K562 (cell line): ENCODE data around the gene PPM1E. TPM values are rescaled to one million over a fixed set of nuclear protein-coding genes. Genes with fewer than 3 reads are reported as not detected.

Experiments used
- ATAC-seq: fragments of 200-7000 bp; cut with Tn5 transposase; 3 replicates; pipeline ENCODE4 v1.9.1; 2020; ENCODE audit warnings: moderate library complexity
- BruUV-seq: library from RNA; stranded (reverse); fragments of 400-500 nt; replicated peaks from 2 replicates; lab custom pipeline; 2021; lab: Mats Ljungman, UMichigan
- CTCF ChIA-PET: fragments of 300-600 bp; formaldehyde crosslinking; extraction: SDS; loops from one replicate; lab custom pipeline; 2021; ENCODE audit warnings: low intra/inter-chr PET ratio; lab: Yijun Ruan, JAX
- POLR2A ChIA-PET: fragments of 300-600, 350-650 bp; sonication (Branson Sonifier 250); formaldehyde crosslinking; extraction: SDS; loops from one replicate; lab custom pipeline; 2021; ENCODE audit warnings: antibody characterized with exemption, inconsistent platforms; lab: Yijun Ruan, JAX
- DNase-seq, 4 experiments: peaks; one replicate each; pipeline versions ENCODE4 v3.0.0 to v3.0.0-alpha.2; 2011 to 2018; ENCODE audit warnings: low spot score in 3 of 4, mixed read lengths in 3 of 4; ENCODE audit errors: extremely low read depth in 1 of 4
- FAIRE-seq: peaks from 2 replicates; lab custom pipeline; 2011; peaks lifted over from hg19 to GRCh38; lab: Jason Lieb, UNC
- H2AFZ ChIP-seq: 2 replicates; pipeline ENCODE4 v1.6.0; 2011; ENCODE audit warnings: low read depth, low read length, control low read depth, inconsistent platforms
- H3K27ac ChIP-seq: fragments of 200-600 bp; 3 replicates; pipeline ENCODE4 v1.8.0; 2011; ENCODE audit warnings: low read depth, mild to moderate bottlenecking, control low read depth, inconsistent platforms, low read length, moderate library complexity, mixed read lengths; ENCODE audit errors: extremely low read depth
- H3K27me3 ChIP-seq, 2 experiments: fragments of 300-600 bp in 1 of 2; 2 replicates in 1 of 2; 3 replicates in 1 of 2; pipeline versions ENCODE4 v1.6.0 to v1.8.0; 2011; ENCODE audit warnings: inconsistent platforms in 2 of 2, low read length in 2 of 2, mild to moderate bottlenecking in 1 of 2, mixed read lengths in 1 of 2, moderate library complexity in 1 of 2; ENCODE audit not compliant: control insufficient read depth in 2 of 2, insufficient read depth in 2 of 2
- H3K36me3 ChIP-seq: fragments of 300-600 bp; 3 replicates; pipeline ENCODE4 v1.8.0; 2011; ENCODE audit warnings: mild to moderate bottlenecking, low read length, inconsistent platforms; ENCODE audit not compliant: control insufficient read depth, insufficient read depth
- H3K4me1 ChIP-seq, 2 experiments: fragments of 200-600 bp in 1 of 2; replicated peaks in 1 of 2; 2 replicates in 1 of 2; 3 replicates in 1 of 2; pipeline versions ENCODE4 v1.5.1 to v1.8.0; 2011; ENCODE audit warnings: inconsistent platforms in 2 of 2, low read length in 2 of 2, mild to moderate bottlenecking in 1 of 2, mixed read lengths in 1 of 2, moderate library complexity in 1 of 2; ENCODE audit not compliant: control insufficient read depth in 2 of 2, insufficient read depth in 2 of 2
- H3K4me2 ChIP-seq: 2 replicates; pipeline ENCODE4 v1.6.1; 2011; ENCODE audit warnings: low read length, control low read depth, inconsistent platforms, mixed read lengths; ENCODE audit not compliant: insufficient read depth
- H3K4me3 ChIP-seq: fragments of 200-600 bp; sonication (generic), shearing (Covaris generic); 2 replicates; pipeline ENCODE4 v1.5.1; 2016; ENCODE audit warnings: control low read depth, inconsistent platforms
- H3K79me2 ChIP-seq: fragments of 200-600 bp; 3 replicates; pipeline ENCODE4 v1.8.0; 2011; ENCODE audit warnings: low read length, inconsistent platforms; ENCODE audit not compliant: control insufficient read depth, insufficient read depth
- H3K9ac ChIP-seq, 2 experiments: 2 replicates each; pipeline versions ENCODE4 v1.6.0 to v1.6.1; 2011; ENCODE audit warnings: low read depth in 2 of 2, low read length in 2 of 2, control low read depth in 1 of 2, inconsistent platforms in 1 of 2, mild to moderate bottlenecking in 1 of 2, mixed read lengths in 1 of 2; ENCODE audit not compliant: insufficient read depth in 1 of 2
- H3K9me1 ChIP-seq: one replicate; pipeline ENCODE4 v1.6.0; 2011; ENCODE audit warnings: inconsistent platforms, mild to moderate bottlenecking, low read length, moderate library complexity; ENCODE audit not compliant: control insufficient read depth, insufficient read depth
- H3K9me3 ChIP-seq: replicated peaks from 2 replicates; pipeline ENCODE4 v1.5.1; 2011; ENCODE audit warnings: low read depth, low read length, inconsistent platforms; ENCODE audit not compliant: control insufficient read depth, insufficient read depth
- H4K20me1 ChIP-seq: replicated peaks from 2 replicates; pipeline ENCODE4 v1.6.1; 2011; ENCODE audit warnings: low read length, inconsistent platforms, mixed read lengths; ENCODE audit not compliant: control insufficient read depth, insufficient read depth
- BRD9 ChIP-seq: fragments of 450-650 bp; IDR thresholded peaks from 2 replicates; pipeline ENCODE4 v1.6.1; 2018; ENCODE audit warnings: low read depth; ENCODE audit not compliant: partially characterized antibody
- CC2D1A ChIP-seq: fragments of 450-650 bp; IDR thresholded peaks from 2 replicates; pipeline ENCODE4 v1.6.1; 2017; ENCODE audit warnings: mild to moderate bottlenecking
- EP400 ChIP-seq: fragments of 450-650 bp; IDR thresholded peaks from 2 replicates; pipeline ENCODE4 v1.6.1; 2017; ENCODE audit warnings: antibody characterized with exemption, mild to moderate bottlenecking, moderate library complexity
- ERF ChIP-seq: fragments of 450-650 bp; formaldehyde crosslinking; IDR thresholded peaks from 2 replicates; pipeline ENCODE4 v1.4.0; 2020; ENCODE audit warnings: mild to moderate bottlenecking, mixed read lengths
- ESRRA ChIP-seq: fragments of 450-650 bp; IDR thresholded peaks from 2 replicates; pipeline ENCODE4 v1.6.1; 2014; ENCODE audit warnings: low read depth, mild to moderate bottlenecking, moderate library complexity, borderline replicate concordance
- GTF2F1 ChIP-seq: IDR thresholded peaks from 2 replicates; pipeline ENCODE4 v1.6.1; 2011; ENCODE audit warnings: low read depth, low read length, improper control_type of control experiment
- KLF10 ChIP-seq: fragments of 250-450 bp; sonication (Bioruptor Pico); IDR thresholded peaks from 2 replicates; pipeline ENCODE4 v1.6.1; 2021; ENCODE audit warnings: matching md5 sums
- RAD21 ChIP-seq, 2 experiments: fragments of 250-450 bp in 1 of 2; fragments of 450-650 bp in 1 of 2; sonication (Bioruptor Pico) in 1 of 2; formaldehyde crosslinking in 1 of 2; IDR thresholded peaks in 1 of 2; conservative IDR thresholded peaks in 1 of 2; 2 replicates each; pipeline versions ENCODE4 v1.4.0 to v1.8.0; 2020 to 2022; ENCODE audit warnings: mild to moderate bottlenecking in 2 of 2, moderate library complexity in 1 of 2
- SMARCA4 ChIP-seq: fragments of 450-650 bp; IDR thresholded peaks from 2 replicates; pipeline ENCODE4 v1.6.1; 2016
- SMC3 ChIP-seq: conservative IDR thresholded peaks from 2 replicates; pipeline ENCODE4 v1.6.1; 2011; ENCODE audit warnings: low read depth, low read length, improper control_type of control experiment; ENCODE audit not compliant: insufficient read depth
- STAG1 ChIP-seq: sonication (generic); formaldehyde crosslinking; IDR thresholded peaks from 2 replicates; pipeline ENCODE4 v1.5.0; 2020; ENCODE audit warnings: missing genetic modification reagents, borderline replicate concordance
- TBP ChIP-seq: optimal IDR thresholded peaks from 2 replicates; pipeline ENCODE3; 2011; ENCODE audit warnings: low read depth, low read length, improper control_type of control experiment
- ZNF384 ChIP-seq: IDR thresholded peaks from 2 replicates; pipeline ENCODE4 v1.6.1; 2012; ENCODE audit warnings: low read depth, low read length, improper control_type of control experiment
- WGBS: fragments of 100-300 bp; shearing (Covaris generic); methylation state at CpG from one replicate; pipeline ENCODE4 v1.1.6; 2016; ENCODE audit warnings: low coverage, mixed read lengths; ENCODE audit not compliant: insufficient coverage; ENCODE audit errors: missing lambda C conversion rate; 5-methylcytosine and 5-hydroxymethylcytosine counted together
- in situ Hi-C: fragments of 300-500 bp; cut with MboI; formaldehyde crosslinking; loops from 4 replicates; pipeline ENCODE4 v1.15.0; 2018; ENCODE audit warnings: inconsistent platforms, mixed read lengths
- intact Hi-C: fragments of 100-400 bp; cut with micrococcal nuclease; formaldehyde crosslinking; loops from 2 replicates; pipeline ENCODE4 v1.14.2; 2022
- polyA plus RNA-seq, 8 experiments: library from polyadenylated mRNA; depleted of rRNA in 4 of 8; stranded (reverse) in 5 of 8; unstranded in 3 of 8; fragments of >200 nt; fragmentation: Nextera tagmentation in 2 of 8; fragmentation: Illumina TruSeq in 1 of 8; extraction: Ambion mirVana in 2 of 8; extraction: Trizol in 1 of 8; gene quantifications; 2 replicates each; pipeline versions ENCODE4 v1.2.1 to v1.2.3, GENCODE V29; 2011 to 2014; ENCODE audit warnings: inconsistent platforms in 1 of 8, missing spikeins in 1 of 8
- total RNA-seq, 7 experiments: library from RNA; depleted of rRNA in 6 of 7; stranded (reverse); fragments of >200 nt in 6 of 7; fragmentation: Illumina TruSeq in 2 of 7; extraction: Trizol in 2 of 7; gene quantifications; 2 replicates each; pipeline versions ENCODE4 v1.2.1 to v1.2.3, GENCODE V29; 2011 to 2021; ENCODE audit warnings: low replicate concordance in 1 of 7
- TF ChIP-seq, protein P1 (sequence below), 3 experiments: IDR thresholded peaks in 2 of 3; conservative IDR thresholded peaks in 1 of 3; 2 replicates each; pipeline ENCODE4 v1.5.1; 2011 to 2012; ENCODE audit warnings: low read length in 3 of 3, mild to moderate bottlenecking in 3 of 3, control low read depth in 2 of 3, improper control_type of control experiment in 1 of 3, inconsistent platforms in 1 of 3, low read depth in 1 of 3, mixed read lengths in 1 of 3, moderate library complexity in 1 of 3; ENCODE audit not compliant: insufficient read depth in 2 of 3
- TF ChIP-seq, protein P2 (sequence below): fragments of 450-650 bp; formaldehyde crosslinking; IDR thresholded peaks from 2 replicates; pipeline ENCODE4 v1.4.0; 2020; ENCODE audit warnings: mild to moderate bottlenecking, moderate library complexity
- TF ChIP-seq, protein P3 (sequence below): fragments of 450-650 bp; IDR thresholded peaks from 2 replicates; pipeline ENCODE4 v1.6.1; 2018; ENCODE audit warnings: mild to moderate bottlenecking, low read depth; ENCODE audit not compliant: partially characterized antibody

Gene PPM1E
- total and polyA plus RNA-seq, 9 of the 15 experiments (the other 6 are each of a cell fraction or from before 2014, with no cell fraction given) = 1.0 to 5.7 (median 4.7) TPM

DNA sequence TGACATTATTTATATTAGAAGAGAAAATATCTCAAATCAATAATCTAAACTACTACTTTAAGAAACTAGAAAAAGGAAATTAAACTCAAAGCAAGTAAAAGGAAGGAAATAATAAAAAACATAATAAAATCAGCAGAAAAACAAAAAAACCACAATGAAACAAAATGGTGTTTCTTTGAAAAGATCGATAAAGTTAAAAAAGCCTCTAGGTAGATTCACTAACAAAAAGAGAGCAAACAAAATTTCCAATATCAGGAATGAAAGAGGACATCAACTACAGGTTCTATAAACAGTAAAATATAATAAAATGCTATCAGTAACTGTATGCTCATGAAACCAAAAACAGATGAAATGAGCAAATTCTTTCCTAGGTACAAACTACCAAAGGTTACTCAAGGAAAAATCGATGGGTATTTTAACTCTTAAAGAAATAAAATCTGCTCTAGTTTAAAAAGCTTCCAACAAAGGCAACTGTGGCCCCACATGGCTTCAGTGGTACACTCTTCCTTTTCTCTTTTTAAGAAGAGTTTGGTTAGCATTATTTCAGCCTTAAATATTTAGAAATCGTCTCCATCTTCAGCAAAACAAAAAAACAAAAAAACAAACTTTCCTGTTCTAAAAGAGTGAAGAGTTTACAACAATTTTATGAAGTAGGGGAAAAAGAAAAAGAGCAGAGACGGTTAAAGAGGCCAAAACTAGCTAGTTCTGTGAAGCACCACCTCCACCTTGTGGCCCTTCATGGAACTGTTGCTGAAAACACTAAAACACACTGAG, 248.9 kb downstream of the PPM1E start:
- peak; percentile 52 to 78 (median 60) for DNase-seq
- Histone ChIP-seq H3K36me3 (peaks cover 55% of the 10 kb centered on the region), H3K4me1 (peaks cover 0 to 2% of the 10 kb centered on the region in 2 experiments; a peak in 1 of 5 replicates), H4K20me1 (no peaks in the 10 kb centered on the region), H3K27me3 (no peaks in the 10 kb centered on the region), H3K4me3 (no peak overlapping the region), H3K9me1 (no peaks in the 10 kb centered on the region), H3K9ac (no peak overlapping the region), H3K27ac (peak overlapping the region; percentile 24; the same call in 1 of the 3 replicates), H3K79me2 (no peaks in the 10 kb centered on the region), H3K9me3 (no peaks in the 10 kb centered on the region), H3K4me2 (no peak overlapping the region), H2AFZ (no peak overlapping the region)
- FAIRE-seq = peak; percentile 97
- ATAC-seq = peak; percentile 90
- CTCF ChIA-PET = interaction anchor here (0.6 to 3.1 kb wide), 8 partner anchors 70 to 1005 kb away, joined by 3 to 43 read pairs (median 4); no protein-coding TSS in a partner anchor
- in situ Hi-C loops (loop anchor here (5.0 to 25.0 kb wide), 4 partner anchors 292 to 717 kb away; partner anchors contain the start of gene MPO), intact Hi-C loops (loop anchor here (1.0 kb wide), 3 partner anchors 293 to 486 kb away; no protein-coding TSS in a partner anchor)
- BruUV-seq = no TSS peak
- WGBS = 19% methylated on average over 4 of the region's 4 CpGs
- POLR2A ChIA-PET = interaction anchor here (0.6 to 1.4 kb wide), 7 partner anchors 12 to 672 kb away, joined by 3 to 13 read pairs (median 3); partner anchors contain the start of gene MTMR4
- TF ChIP-seq EP400 (peak; percentile 28; the same call in 1 of the 2 replicates), KLF10 (no peak), SMC3 (peak; percentile 74), TBP (no peak), BRD9 (peak; percentile 48), ZNF384 (peak; percentile 7; the same call in 1 of the 2 replicates), GTF2F1 (no peak), CC2D1A (peak; percentile 79), RAD21 (CRISPR knock-in tag; conservative IDR thresholded peaks at IDR 0.05 in 1 of 2, IDR thresholded peaks at IDR 0.05 in 1 of 2) (peak; percentile 95 to 97), SMARCA4 (0 out of 2 replicates have a peak, but pooled peaks have one; percentile 23), ESRRA (no peak), ERF (no peak), STAG1 (CRISPR knock-in tag) (peak; percentile 66; the same call in 1 of the 2 replicates)
- TF ChIP-seq, protein P1, sequence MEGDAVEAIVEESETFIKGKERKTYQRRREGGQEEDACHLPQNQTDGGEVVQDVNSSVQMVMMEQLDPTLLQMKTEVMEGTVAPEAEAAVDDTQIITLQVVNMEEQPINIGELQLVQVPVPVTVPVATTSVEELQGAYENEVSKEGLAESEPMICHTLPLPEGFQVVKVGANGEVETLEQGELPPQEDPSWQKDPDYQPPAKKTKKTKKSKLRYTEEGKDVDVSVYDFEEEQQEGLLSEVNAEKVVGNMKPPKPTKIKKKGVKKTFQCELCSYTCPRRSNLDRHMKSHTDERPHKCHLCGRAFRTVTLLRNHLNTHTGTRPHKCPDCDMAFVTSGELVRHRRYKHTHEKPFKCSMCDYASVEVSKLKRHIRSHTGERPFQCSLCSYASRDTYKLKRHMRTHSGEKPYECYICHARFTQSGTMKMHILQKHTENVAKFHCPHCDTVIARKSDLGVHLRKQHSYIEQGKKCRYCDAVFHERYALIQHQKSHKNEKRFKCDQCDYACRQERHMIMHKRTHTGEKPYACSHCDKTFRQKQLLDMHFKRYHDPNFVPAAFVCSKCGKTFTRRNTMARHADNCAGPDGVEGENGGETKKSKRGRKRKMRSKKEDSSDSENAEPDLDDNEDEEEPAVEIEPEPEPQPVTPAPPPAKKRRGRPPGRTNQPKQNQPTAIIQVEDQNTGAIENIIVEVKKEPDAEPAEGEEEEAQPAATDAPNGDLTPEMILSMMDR (IDR thresholded peaks at IDR 0.05 in 2 of 3, conservative IDR thresholded peaks at IDR 0.05 in 1 of 3; ENCODE audit: insufficient read depth in 2 of 3, low read depth in 1 of 3, low read length in 3 of 3) = peak; percentile 75 to 89 (median 83)
- TF ChIP-seq, protein P2, sequence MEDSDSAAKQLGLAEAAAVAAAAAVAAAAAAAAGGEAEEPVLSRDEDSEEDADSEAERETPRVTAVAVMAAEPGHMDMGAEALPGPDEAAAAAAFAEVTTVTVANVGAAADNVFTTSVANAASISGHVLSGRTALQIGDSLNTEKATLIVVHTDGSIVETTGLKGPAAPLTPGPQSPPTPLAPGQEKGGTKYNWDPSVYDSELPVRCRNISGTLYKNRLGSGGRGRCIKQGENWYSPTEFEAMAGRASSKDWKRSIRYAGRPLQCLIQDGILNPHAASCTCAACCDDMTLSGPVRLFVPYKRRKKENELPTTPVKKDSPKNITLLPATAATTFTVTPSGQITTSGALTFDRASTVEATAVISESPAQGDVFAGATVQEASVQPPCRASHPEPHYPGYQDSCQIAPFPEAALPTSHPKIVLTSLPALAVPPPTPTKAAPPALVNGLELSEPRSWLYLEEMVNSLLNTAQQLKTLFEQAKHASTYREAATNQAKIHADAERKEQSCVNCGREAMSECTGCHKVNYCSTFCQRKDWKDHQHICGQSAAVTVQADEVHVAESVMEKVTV = peak; percentile 93
- TF ChIP-seq, protein P3, sequence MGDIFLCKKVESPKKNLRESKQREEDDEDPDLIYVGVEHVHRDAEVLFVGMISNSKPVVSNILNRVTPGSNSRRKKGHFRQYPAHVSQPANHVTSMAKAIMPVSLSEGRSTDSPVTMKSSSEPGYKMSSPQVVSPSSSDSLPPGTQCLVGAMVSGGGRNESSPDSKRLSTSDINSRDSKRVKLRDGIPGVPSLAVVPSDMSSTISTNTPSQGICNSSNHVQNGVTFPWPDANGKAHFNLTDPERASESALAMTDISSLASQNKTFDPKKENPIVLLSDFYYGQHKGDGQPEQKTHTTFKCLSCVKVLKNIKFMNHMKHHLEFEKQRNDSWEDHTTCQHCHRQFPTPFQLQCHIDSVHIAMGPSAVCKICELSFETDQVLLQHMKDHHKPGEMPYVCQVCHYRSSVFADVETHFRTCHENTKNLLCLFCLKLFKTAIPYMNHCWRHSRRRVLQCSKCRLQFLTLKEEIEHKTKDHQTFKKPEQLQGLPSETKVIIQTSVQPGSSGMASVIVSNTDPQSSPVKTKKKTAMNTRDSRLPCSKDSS = no peak
